ENCODE results near the gene MAN1C1.

DNA sequence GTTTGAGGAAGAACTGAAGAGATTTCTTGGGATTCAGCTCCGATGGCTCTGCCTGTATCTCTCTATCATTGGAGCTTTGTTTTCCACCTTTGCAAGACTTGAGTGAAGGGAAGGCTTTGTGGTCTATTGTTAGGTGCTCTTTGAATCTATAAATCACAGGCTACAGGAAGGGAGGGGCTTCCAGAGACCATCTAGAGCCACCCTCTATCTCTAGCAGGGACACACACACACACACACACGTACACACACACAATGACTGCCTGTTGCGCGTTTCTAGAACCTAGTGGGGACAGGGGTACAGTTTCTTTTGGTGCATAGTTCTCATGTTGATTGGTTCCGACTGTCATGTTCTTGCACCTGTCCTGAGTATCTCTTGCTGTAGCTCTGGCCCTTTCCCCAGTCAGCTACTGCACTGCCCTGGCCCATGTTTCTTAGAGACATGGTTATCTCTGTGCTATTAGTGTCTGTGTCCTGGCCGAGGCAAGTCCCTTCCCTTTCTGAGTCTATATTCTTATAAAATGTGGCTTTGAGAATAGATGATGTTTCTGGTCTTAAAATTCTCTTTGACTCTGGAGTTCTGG lies 60.7 kb downstream of the MAN1C1 start:
- TF ChIP-seq, protein P1, sequence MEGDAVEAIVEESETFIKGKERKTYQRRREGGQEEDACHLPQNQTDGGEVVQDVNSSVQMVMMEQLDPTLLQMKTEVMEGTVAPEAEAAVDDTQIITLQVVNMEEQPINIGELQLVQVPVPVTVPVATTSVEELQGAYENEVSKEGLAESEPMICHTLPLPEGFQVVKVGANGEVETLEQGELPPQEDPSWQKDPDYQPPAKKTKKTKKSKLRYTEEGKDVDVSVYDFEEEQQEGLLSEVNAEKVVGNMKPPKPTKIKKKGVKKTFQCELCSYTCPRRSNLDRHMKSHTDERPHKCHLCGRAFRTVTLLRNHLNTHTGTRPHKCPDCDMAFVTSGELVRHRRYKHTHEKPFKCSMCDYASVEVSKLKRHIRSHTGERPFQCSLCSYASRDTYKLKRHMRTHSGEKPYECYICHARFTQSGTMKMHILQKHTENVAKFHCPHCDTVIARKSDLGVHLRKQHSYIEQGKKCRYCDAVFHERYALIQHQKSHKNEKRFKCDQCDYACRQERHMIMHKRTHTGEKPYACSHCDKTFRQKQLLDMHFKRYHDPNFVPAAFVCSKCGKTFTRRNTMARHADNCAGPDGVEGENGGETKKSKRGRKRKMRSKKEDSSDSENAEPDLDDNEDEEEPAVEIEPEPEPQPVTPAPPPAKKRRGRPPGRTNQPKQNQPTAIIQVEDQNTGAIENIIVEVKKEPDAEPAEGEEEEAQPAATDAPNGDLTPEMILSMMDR (IDR thresholded peaks at IDR 0.05; ENCODE audit: insufficient read depth, low read length, poor library complexity, severe bottlenecking) = no peak
- no peak for TF ChIP-seq EZH2phosphoT487 (conservative IDR thresholded peaks at IDR 0.05; ENCODE audit: low read length)
